Activated CD8-positive, alpha-beta memory T cell treated with anti-CD3 and anti-CD28 coated beads for 24 hours (primary cell): ENCODE results near the gene FGFR3.

Source experiments
- DNase-seq: peaks from one replicate; pipeline ENCODE4 v3.0.0-alpha.2; 2020

FGFR3 gene

DNA sequence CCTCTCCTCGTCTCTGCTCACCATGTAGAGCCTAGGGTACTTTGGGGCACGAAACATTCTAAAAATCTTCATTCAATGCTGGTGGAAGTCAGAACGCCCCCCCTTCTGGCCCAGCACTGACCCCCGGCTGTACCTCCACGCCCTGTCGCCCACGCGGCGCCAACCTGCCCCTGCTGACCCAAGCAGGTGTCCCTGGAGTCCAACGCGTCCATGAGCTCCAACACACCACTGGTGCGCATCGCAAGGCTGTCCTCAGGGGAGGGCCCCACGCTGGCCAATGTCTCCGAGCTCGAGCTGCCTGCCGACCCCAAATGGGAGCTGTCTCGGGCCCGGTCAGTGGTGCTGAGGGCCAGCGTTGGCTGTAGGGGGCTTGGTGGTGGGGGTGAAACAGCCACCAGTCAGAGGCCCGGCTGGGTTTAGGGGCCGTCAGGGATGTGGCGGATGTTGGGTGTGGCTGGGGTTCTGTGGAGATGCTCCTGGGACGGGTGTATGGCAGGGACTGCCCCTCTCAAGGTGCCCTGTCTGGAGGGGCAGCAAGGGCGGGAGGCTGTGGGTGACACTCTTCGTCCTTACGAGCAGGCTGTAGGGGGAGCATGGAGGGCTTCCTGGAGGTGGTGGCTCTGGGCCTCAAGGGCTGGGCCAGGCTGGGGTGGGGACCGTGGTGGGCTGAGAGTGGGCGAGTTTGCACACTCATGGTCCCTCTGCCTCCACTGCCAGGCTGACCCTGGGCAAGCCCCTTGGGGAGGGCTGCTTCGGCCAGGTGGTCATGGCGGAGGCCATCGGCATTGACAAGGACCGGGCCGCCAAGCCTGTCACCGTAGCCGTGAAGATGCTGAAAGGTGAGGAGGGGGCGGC, 11.8 kb downstream of the FGFR3 start:
- no peak for DNase-seq

DNA sequence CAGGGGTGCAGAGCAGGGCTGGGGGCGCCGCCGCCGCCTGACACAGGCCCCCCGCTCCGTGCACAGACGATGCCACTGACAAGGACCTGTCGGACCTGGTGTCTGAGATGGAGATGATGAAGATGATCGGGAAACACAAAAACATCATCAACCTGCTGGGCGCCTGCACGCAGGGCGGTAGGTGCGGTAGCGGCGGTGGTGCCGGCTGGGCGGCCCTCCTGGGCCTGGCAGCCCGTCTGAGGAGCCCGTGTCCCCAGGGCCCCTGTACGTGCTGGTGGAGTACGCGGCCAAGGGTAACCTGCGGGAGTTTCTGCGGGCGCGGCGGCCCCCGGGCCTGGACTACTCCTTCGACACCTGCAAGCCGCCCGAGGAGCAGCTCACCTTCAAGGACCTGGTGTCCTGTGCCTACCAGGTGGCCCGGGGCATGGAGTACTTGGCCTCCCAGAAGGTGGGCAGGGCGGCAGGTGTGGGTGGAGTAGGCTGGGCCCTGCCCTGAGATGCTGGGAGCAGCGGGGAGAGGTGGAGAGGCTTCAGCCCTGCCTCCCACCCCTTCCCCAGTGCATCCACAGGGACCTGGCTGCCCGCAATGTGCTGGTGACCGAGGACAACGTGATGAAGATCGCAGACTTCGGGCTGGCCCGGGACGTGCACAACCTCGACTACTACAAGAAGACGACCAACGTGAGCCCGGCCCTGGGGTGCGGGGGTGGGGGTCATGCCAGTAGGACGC, 12.6 kb downstream of the FGFR3 start:
- DNase-seq, result no peak

DNA sequence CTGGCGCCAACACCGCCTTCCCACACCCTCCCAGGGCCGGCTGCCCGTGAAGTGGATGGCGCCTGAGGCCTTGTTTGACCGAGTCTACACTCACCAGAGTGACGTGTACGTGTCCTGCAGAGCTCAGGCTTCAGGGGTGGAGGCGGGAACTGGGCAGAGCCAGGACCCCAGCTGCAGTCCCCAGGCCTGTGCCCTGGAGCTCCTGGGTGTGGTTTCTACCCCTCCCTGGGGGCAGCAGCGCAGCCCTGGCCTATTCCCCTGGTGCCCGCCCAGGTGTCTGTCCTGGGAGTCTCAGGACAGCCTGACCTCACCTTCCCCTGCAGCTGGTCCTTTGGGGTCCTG, 13.1 kb downstream of the FGFR3 start:
- no peak for DNase-seq

DNA sequence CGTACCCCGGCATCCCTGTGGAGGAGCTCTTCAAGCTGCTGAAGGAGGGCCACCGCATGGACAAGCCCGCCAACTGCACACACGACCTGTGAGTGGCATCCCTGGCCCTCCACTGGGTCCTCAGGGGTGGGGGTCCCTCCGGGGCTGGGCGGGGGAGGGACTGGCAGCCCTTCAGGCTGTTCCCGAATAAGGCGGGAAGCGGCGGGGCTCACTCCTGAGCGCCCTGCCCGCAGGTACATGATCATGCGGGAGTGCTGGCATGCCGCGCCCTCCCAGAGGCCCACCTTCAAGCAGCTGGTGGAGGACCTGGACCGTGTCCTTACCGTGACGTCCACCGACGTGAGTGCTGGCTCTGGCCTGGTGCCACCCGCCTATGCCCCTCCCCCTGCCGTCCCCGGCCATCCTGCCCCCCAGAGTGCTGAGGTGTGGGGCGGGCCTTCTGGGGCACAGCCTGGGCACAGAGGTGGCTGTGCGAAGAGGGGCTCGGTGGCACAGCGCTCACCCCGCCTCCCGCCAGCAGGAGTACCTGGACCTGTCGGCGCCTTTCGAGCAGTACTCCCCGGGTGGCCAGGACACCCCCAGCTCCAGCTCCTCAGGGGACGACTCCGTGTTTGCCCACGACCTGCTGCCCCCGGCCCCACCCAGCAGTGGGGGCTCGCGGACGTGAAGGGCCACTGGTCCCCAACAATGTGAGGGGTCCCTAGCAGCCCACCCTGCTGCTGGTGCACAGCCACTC, 13.7 kb downstream of the FGFR3 start:
- DNase-seq, result no peak

DNA sequence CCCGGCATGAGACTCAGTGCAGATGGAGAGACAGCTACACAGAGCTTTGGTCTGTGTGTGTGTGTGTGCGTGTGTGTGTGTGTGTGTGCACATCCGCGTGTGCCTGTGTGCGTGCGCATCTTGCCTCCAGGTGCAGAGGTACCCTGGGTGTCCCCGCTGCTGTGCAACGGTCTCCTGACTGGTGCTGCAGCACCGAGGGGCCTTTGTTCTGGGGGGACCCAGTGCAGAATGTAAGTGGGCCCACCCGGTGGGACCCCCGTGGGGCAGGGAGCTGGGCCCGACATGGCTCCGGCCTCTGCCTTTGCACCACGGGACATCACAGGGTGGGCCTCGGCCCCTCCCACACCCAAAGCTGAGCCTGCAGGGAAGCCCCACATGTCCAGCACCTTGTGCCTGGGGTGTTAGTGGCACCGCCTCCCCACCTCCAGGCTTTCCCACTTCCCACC, 14.3 kb downstream of the FGFR3 start:
- DNase-seq, result no peak

DNA sequence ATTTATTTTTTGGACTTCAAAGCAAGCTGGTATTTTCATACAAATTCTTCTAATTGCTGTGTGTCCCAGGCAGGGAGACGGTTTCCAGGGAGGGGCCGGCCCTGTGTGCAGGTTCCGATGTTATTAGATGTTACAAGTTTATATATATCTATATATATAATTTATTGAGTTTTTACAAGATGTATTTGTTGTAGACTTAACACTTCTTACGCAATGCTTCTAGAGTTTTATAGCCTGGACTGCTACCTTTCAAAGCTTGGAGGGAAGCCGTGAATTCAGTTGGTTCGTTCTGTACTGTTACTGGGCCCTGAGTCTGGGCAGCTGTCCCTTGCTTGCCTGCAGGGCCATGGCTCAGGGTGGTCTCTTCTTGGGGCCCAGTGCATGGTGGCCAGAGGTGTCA, 15.3 kb downstream of the FGFR3 start:
- DNase-seq, result no peak

DNA sequence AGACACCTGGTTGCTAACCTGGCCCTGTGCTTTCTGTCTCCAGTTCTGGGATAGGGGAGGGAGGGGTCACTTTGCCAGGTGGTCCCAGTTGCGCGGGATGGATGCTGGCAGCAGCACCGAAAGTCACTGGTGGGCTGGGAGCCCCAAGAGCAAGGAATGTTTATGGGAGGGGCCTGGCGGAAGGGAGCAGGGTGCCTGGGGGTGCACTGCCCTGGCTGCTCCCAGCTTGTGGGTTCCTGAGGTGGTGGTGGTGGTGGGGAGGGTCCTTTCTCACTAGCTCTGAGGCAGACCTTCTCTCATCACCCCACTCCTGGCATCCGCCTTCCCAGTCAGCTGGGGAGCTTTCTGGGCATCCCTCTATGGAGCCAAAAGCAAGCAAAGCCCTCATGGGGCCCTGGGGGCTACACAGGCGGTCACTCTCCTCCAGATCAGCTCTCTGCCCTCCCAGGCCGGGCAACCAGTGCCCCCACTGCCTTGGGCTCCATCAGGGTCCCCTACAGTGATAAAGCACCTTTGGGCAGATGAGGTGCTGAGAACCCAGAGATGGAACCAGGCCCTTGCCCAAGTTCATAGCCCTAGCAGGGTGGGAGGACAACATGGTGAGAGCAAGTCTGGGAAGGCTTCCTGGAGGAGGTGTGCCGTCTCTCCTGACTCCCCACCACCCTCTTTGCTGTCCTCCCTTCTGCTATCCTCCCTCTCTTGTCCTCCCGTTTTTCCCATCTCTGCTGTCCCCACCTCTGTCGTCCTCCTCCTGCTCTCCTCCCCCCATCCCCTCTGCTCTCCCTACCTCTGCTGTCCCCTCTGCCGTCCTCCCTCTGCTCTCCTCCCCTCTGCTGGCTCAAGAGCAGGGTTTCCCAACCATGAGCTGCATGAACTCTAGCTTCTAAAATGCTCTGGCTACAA, 16.0 kb downstream of the FGFR3 start:
- no peak for DNase-seq

DNA sequence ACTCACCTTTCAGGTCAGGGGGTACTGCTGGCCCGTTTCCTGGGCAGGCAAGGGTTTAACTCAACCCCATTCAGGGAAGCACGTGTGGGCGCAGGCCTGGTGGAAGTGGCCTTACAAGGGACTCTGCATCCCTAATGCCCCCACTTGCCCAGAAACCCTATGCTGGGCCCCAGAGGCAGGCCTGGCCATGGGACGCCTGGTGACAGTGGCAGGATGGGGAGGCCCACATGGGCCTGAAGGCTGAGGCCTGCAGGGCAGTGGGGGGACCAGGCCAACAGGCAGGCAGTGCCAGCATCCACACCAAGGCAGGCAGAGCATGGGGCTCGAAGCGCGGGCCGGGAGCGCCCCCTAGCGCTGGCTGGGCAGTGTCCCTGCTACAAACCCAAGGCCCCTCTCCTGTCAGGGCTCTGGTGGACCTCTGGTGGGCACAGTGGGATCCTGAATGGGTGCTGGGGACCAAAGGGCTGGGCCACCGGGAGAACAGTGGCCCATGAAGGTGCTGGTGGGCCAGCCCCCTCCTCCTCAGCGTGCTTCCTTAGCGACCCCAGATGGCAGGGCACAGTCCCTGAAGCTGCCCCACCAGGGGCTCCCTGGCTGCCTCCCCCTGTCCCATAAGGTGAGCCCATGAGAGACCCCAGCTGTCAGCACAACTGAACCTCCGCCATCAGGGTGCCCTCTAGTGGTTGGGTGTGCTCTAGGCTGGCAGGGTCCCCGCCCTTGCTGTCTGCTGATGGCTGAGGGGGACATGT, 16.8 kb downstream of the FGFR3 start:
- DNase-seq, result peak; percentile 90

DNA sequence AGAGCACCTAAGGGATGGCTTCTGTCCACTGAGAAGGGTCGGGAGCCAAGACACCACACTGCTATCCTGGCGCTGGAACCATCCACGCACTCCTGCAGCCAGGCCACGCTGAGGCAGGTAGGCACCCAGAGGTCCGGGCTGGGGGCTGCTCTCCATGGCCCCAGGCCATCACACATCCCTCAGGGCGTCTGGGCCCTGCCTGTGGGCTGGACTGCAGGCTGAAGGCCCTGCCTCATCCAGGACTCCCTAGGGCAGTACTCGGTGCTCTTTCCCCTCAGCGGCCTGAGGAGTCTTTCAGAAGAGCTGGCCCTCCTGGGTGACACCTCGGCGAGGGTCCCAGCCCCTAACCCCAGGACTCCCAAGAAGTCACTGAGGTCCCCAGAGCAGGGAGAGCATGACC, 17.7 kb downstream of the FGFR3 start:
- no peak for DNase-seq

DNA sequence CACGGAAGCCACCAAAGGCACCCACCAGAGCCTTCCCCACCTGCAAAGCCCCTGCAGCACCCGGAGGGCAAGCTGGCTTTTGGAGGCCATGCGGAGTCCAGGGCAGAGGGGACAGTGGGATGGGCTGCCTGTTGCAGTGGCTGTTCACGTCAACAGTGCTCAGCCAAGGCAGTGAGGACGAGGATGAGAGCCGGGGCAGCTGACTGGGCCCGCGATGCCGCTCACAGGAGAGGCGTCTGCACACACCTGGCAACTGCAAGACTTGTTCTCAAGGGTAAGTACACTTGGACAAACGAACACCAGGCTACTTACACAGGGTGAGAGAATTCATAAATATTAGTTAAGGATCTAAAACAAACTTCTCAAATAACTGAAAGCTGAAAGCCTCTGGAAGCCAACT, 19.6 kb downstream of the FGFR3 start:
- no peak for DNase-seq

DNA sequence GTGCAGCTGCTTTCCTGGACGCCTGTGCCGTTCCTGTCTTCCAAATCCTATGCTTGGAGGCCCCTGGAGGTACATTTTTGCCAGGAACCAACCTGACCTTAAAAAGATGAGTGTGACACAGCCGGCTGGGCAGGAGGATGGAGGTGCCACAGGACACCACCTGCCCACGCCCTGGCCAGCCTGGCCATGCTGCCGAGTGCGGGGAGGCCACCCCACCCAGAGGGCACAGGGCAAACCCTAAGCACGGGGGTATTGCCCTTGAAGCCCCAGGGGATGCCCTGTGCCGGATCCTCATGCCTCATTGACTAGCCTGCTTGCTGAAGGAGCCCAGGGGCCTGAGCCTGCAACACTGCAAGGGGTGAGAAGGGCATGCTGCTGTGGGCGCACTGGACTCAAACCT, 20.1 kb downstream of the FGFR3 start:
- DNase-seq, result no peak

DNA sequence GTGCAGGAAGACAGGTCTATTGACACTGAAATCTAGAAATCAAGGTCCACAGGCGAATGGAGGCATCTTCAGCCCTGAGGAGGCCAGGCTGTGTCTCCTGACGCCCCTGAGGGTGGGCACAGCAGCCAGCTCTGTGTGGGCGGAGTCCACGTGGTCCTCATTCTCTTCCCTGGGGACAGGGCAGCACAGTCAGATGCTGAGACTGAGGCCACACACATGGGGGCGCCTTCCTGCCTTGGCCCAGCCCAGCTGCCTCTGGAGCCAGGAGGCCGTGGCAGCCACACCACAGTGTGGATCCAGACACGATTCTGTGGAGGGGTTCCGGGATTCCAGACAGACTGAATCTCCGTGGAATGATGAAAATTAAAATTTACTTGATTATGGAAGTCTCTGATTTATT, 20.8 kb downstream of the FGFR3 start:
- DNase-seq, result no peak

DNA sequence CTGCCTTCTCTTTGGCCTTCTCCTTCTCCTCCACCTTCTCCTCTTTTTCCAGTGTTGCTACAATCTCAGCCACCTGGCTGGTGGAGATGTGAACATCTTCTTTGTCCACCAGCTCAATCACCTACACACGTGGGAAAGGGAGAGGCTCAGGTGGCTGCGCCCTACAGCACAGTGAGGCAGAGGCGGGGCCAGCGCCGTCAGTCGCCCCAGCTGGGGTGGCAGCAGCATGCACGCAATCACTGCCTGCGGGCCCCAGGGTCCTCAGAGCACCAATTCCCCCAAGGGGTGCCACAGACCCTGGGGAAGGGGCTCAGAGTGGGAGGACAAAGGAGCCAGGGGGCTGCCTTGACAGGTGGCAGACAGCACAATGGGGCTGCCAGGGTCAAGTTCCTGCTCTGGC, 21.4 kb downstream of the FGFR3 start:
- no peak for DNase-seq

DNA sequence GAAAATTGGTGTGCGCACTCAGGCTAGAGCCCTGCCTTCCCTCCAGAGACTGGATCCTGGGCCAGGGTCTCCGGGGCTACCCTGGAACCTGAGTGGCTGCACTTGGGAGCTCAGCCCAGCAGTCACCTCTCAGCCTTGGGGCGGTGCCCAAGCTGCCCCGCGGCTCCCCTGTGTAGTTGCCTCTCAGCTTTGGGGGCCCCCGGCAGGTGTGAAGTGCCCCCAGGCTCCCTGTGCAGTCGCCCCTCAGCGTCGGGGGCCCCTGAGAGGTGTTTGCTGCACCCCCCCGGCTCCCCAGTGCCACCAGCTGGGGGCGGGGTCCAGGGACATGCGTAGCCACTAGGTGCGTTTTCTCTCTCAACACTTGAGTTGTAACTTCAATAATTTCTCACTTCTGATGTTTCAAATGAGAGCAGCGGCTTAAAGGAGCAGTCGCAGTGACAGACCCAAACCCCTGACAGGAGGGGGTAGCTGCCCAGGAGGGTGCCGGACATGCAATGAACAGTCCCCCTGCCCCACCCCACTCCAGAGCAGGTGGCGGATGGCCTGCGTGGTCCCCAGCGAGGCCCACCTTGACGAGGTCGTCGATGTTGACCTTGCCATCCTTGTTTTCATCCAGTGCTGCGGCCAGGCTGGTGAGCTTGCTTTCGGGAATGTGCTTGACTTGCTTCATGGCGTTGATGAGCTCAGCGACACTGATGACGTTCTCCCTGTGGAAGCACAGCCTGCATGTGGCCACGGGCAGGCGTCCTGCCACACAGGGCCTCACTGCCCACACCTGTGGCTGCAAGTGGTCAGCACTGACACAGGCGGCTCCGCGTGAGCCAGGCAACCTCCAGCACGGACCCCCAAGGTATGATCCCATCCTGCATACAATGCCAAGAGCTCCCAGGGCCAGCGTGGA, 22.3 kb downstream of the FGFR3 start:
- no peak for DNase-seq

DNA sequence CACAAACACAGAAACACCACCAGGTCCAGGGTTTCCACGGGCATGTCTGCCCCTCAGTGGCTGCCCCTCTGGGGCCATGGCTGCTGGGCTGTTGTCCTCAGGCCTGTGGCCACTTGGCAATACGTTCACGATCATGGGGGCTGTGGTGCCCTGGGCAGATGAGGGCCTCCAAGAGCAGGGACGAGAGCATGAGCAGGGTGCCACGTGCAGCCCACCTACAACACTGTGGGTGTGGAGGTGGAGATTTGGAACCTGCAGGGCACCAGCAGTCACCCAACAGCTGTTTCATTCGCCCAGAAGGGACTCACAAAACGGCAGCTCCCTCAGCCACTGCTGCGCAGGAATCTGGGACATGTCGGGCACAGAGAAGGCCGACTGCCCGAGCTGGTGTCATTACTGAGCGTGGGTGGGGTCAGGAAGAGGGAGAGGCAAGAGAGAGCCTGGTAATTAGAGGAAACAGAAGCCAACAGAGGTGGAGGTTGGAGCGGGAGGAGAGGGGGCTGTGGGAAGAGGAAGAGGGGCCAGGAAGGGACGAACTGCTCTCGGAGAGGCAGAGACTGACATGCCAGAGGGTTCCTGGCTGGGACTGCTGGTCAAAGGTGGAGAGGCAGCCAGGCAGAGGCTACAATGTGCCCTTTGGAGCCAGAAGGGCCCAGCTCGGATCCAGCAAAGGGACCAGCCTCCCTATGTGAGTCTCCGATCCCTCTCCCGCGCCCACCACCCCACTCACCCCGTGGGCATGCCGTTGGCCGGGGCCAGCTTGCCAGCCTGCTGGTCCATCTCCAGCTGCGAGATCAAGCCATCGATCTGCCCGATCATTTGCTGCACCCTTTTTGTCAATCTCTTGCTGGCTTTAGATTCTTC, 23.1 kb downstream of the FGFR3 start:
- no peak for DNase-seq

DNA sequence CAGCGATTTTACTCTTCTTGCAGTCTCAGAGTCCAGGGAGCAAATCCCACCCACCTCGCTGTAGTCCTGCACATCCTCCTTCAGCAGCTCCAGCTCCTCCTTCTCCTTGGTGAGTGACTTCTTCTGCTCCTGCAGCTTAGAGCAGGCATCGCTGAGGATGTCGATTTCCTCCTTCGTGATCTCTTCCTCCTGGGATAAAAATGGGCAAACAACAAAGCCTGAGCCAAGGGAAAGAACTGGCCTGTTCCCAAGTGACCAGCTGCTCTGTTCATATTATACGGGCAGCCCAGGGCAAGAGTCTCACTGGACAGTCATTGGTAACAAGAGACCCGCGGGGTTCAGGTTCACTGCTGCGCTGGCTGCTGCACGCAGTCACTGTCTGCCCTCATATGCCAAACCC, 26.2 kb downstream of the FGFR3 start:
- no peak for DNase-seq

DNA sequence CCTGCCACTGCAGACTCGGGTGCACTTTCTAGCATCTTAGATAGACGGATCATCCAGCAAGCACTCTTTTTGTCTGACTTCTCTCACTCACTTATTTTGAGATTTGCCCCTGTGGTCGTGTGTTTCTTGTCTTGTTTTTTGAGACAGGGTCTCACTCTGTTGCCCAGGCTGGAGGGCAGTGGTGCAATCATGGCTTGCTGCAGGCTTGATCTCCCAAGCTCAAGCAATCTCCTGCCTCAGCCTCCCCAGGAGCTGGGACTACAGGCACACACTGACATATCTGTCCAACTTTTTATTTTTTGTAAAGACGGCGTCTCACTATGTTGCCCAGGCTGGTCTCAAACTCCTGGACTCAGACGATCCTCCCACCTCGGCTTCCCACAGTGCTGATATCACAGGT, 26.7 kb downstream of the FGFR3 start:
- no peak for DNase-seq

DNA sequence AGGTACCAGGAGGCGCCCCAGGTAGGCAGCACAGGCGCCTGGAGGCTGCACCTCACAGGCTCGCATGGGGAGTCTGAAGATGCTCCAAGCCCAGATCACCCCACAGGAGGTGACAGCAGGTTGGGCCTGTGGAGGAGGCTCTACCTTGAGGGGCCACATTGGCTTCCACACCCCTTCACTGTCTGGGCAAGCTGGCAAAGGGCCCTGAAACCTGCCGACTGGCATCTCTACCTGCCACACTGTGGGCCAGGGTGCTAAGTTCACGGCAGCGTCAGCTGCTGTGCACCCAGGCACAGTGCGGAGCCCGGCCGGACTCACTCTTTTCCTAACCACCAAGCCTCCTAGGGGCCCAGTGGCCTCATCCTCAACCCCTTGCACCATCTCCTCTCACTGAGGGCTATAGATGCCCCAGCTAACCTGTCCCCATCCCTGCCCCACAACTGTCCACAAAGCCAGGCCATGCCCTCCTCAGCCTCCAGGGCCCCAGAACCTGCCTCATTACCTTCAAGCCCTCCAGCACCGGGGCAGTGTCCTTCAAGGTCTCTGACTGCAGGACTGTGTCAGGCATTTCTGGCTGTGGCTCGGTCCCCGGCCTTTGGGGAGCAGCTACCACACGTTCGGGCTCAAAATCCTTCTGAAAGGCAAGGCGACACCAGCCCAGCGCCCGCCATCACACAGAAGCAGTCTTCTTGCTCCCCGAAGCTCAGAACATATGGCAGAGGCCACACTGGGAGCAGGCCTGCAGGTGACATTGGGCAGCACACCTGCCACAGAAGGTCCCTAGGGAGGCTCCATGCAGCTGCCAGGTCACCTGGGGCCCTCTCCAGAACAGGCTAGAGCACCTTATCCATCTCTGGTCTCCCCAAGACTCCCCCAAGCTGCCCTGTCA, 28.8 kb downstream of the FGFR3 start:
- no peak for DNase-seq
